Gastrocnemius medialis (tissue), 4 donors: ENCODE data around the gene HOXA7. TPM values are rescaled to one million over a fixed set of nuclear protein-coding genes. Genes with fewer than 3 reads are reported as not detected.

Source experiments
- ATAC-seq, 2 donors: fragments of 150-250 bp; one replicate each; pipeline ENCODE4 v1.9.1; 2016
- DNase-seq, 2 donors: peaks; one replicate each; pipeline ENCODE4 v3.0.0-alpha.2; 2019
- H3K27ac ChIP-seq, 4 donors: fragments of 200-600 bp; sonication (generic); 1 replicate in 1 of 4; 2 replicates in 3 of 4; pipeline ENCODE4 v1.5.1; 2016 to 2018; ENCODE audit warnings: mild to moderate bottlenecking in 2 of 4, moderate library complexity in 1 of 4
- H3K27me3 ChIP-seq, 3 donors: fragments of 200-600 bp; sonication (generic) in 2 of 3; 1 replicate in 1 of 3; 2 replicates in 2 of 3; pipeline versions ENCODE4 v1.5.1 to v1.6.0; 2016 to 2019; ENCODE audit warnings: mild to moderate bottlenecking in 1 of 3, moderate library complexity in 1 of 3
- H3K36me3 ChIP-seq, 2 donors: fragments of 200-600 bp; sonication (generic) in 1 of 2; one replicate each; pipeline ENCODE4 v1.5.1; 2017 to 2018
- H3K4me1 ChIP-seq, 2 donors: fragments of 200-600 bp; sonication (generic) in 1 of 2; one replicate each; pipeline ENCODE4 v1.5.1; 2016 to 2017; ENCODE audit warnings: mild to moderate bottlenecking in 2 of 2
- H3K4me3 ChIP-seq, 4 donors: fragments of 200-600 bp; sonication (generic) in 3 of 4; 1 replicate in 1 of 4; 2 replicates in 3 of 4; pipeline ENCODE4 v1.5.1; 2016 to 2019; ENCODE audit warnings: mild to moderate bottlenecking in 2 of 4
- H3K9me3 ChIP-seq, 3 donors: fragments of 200-600 bp; sonication (generic) in 2 of 3; 1 replicate in 1 of 3; 2 replicates in 2 of 3; pipeline ENCODE4 v1.5.1; 2016 to 2019
- CTCF ChIP-seq, 5 experiments: fragments of 450-650 bp in 3 of 5; fragments of 200-600 bp in 2 of 5; sonication (generic) in 2 of 5; IDR thresholded peaks in 4 of 5; conservative IDR thresholded peaks in 1 of 5; 1 replicate in 4 of 5; 2 replicates in 1 of 5; pipeline ENCODE4 v1.5.1; 2016 to 2019; ENCODE audit warnings: antibody characterized with exemption in 5 of 5, mild to moderate bottlenecking in 3 of 5, moderate library complexity in 3 of 5
- POLR2A ChIP-seq, 2 donors: fragments of 450-650 bp; IDR thresholded peaks; one replicate each; pipeline ENCODE4 v1.6.1; 2017; ENCODE audit warnings: antibody characterized with exemption in 2 of 2, mild to moderate bottlenecking in 2 of 2, moderate library complexity in 2 of 2
- in situ Hi-C, 4 donors: fragments of 200-750 bp; cut with MboI; loops; one replicate each; pipeline versions ENCODE4 v1.15.0 to v1.8.0; 2017; ENCODE audit warnings: low sequenced_read_pairs in 4 of 4
- intact Hi-C: fragments of 100-400 bp; cut with DNase I; formaldehyde crosslinking; loops from one replicate; pipeline ENCODE4 v1.15.1; 2023; ENCODE audit warnings: low total_unique reads
- total RNA-seq, 4 donors: library from RNA; depleted of rRNA; stranded (reverse); fragments of >200 nt; gene quantifications; one replicate each; pipeline versions ENCODE4 v1.1.0 to v1.2.3, GENCODE V29; 2016

Gene HOXA7
- total RNA-seq, 4 donors from 2014 or later = 5.3 to 12.8 (median 8.6) TPM

- no peak overlapping the region for H3K4me3 ChIP-seq
- H3K27me3 ChIP-seq = no peaks in the 10 kb centered on the region
- in situ Hi-C loops = no loop called here
- DNase-seq = peak; percentile 36 to 82
- H3K9me3 ChIP-seq = no peaks in the 10 kb centered on the region
- TF ChIP-seq POLR2A (IDR thresholded peaks at IDR 0.05) (no peak), CTCF (IDR thresholded peaks at IDR 0.05 in 4 of 5, conservative IDR thresholded peaks at IDR 0.05 in 1 of 5) (no peak)
- intact Hi-C loops = loop anchor here (5.0 kb wide), 1 partner anchor 96 kb away; no protein-coding TSS in a partner anchor
- H3K36me3 ChIP-seq = no peaks in the 10 kb centered on the region
- ATAC-seq = peak; percentile 25 to 75
- H3K27ac ChIP-seq = peak overlapping the region; percentile 88 to 97 (median 95)
- H3K4me1 ChIP-seq = peaks cover 41 to 55% of the 10 kb centered on the region in 2 donors
Measured at GRCh38 chr7:27128034-27128433, 28.4 kb downstream of the HOXA7 start.

- Histone ChIP-seq H3K27me3 (no peaks in the 10 kb centered on the region), H3K4me1 (peaks cover 41 to 55% of the 10 kb centered on the region in 2 donors), H3K36me3 (no peaks in the 10 kb centered on the region), H3K4me3 (no peak overlapping the region), H3K27ac (peak overlapping the region in 1 of 4 donors; percentile 16), H3K9me3 (no peaks in the 10 kb centered on the region)
- intact Hi-C loops (loop anchor here (5.0 kb wide), 1 partner anchor 94 kb away; no protein-coding TSS in a partner anchor), in situ Hi-C loops (no loop called here)
- TF ChIP-seq POLR2A (IDR thresholded peaks at IDR 0.05) = no peak
- TF ChIP-seq CTCF (IDR thresholded peaks at IDR 0.05 in 4 of 5, conservative IDR thresholded peaks at IDR 0.05 in 1 of 5) = no peak
- ATAC-seq (no peak), DNase-seq (no peak)
Measured at GRCh38 chr7:27126596-27127327, 29.7 kb downstream of the HOXA7 start.

- no peaks in the 10 kb centered on the region for H3K27me3 ChIP-seq
- DNase-seq (no peak), ATAC-seq (no peak)
- no peak overlapping the region for H3K4me3 ChIP-seq
- H3K4me1 ChIP-seq = peaks cover 36 to 53% of the 10 kb centered on the region in 2 donors
- in situ Hi-C loops = no loop called here
- H3K9me3 ChIP-seq = no peaks in the 10 kb centered on the region
- TF ChIP-seq CTCF (IDR thresholded peaks at IDR 0.05 in 4 of 5, conservative IDR thresholded peaks at IDR 0.05 in 1 of 5) = no peak
- TF ChIP-seq POLR2A (IDR thresholded peaks at IDR 0.05) = no peak
- intact Hi-C loops = loop anchor here (5.0 kb wide), 1 partner anchor 94 kb away; no protein-coding TSS in a partner anchor
- peak overlapping the region; percentile 16 to 58 (median 45) for H3K27ac ChIP-seq
- H3K36me3 ChIP-seq = no peaks in the 10 kb centered on the region
Measured at GRCh38 chr7:27125986-27126394, 30.5 kb downstream of the HOXA7 start.

GRCh38 chr7:27124902-27125689 is 31.4 kb downstream of the HOXA7 start:
- TF ChIP-seq CTCF (IDR thresholded peaks at IDR 0.05 in 4 of 5, conservative IDR thresholded peaks at IDR 0.05 in 1 of 5) (no peak), POLR2A (IDR thresholded peaks at IDR 0.05) (peak in 1 of 2 donors; percentile 41)
- H3K27ac ChIP-seq = peak overlapping the region; percentile 16 to 58 (median 45)
- H3K9me3 ChIP-seq = no peaks in the 10 kb centered on the region
- in situ Hi-C loops (no loop called here), intact Hi-C loops (loop anchor here (5.0 kb wide), 1 partner anchor 93 kb away; no protein-coding TSS in a partner anchor)
- DNase-seq (no peak), ATAC-seq (no peak)
- no peak overlapping the region for H3K4me3 ChIP-seq
- H3K36me3 ChIP-seq = no peaks in the 10 kb centered on the region
- peaks cover 42 to 62% of the 10 kb centered on the region in 2 donors for H3K4me1 ChIP-seq
- no peaks in the 10 kb centered on the region for H3K27me3 ChIP-seq
